Subcutaneous adipose tissue (tissue), 4 donors: ENCODE results near the gene NODAL. TPM values are rescaled to one million over a fixed set of nuclear protein-coding genes. Genes with fewer than 3 reads are reported as not detected.

Source experiments
- total RNA-seq, 4 donors: library from RNA; depleted of rRNA; stranded (reverse); fragments of >200 nt; gene quantifications; one replicate each; pipeline ENCODE4 v1.1.0, GENCODE V29; 2016
- TF ChIP-seq, protein P1 (sequence below): fragments of 450-650 bp; IDR thresholded peaks from one replicate; pipeline ENCODE4 v1.5.1; 2016; ENCODE audit warnings: low read depth, mild to moderate bottlenecking, control low read depth, antibody characterized with exemption, moderate library complexity

NODAL gene
- total RNA-seq, 4 donors from 2014 or later, result not detected

DNA sequence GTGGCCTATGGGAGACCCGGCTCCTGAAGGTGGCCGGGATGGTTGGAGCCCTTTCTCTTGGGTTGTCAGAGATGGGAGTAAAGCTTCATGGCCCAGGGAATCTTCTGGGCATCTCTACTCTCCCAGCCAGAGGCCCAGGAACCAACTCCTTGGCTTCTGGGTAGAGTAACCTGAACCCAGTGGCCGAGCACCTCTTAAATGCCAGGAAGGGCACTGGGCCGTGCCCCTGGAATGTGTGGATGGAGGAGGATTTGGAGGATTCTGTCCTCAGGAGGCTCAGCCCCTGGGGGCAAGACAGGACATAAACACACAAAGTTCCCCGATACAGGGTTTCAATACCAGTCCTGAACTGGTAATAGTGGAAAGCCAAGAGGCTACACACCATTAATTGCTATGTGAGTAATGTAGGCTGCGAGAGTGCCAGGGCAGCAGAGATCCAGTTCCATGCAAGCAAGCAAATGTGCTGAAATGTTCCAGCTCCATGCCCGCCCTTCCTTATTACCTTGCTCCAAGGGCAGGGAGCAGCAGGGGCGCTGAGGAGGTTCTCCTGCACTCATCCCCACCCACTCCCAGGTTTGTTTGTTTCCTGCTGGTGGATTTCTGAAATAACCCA lies 38.3 kb upstream of the NODAL start:
- TF ChIP-seq, protein P1, sequence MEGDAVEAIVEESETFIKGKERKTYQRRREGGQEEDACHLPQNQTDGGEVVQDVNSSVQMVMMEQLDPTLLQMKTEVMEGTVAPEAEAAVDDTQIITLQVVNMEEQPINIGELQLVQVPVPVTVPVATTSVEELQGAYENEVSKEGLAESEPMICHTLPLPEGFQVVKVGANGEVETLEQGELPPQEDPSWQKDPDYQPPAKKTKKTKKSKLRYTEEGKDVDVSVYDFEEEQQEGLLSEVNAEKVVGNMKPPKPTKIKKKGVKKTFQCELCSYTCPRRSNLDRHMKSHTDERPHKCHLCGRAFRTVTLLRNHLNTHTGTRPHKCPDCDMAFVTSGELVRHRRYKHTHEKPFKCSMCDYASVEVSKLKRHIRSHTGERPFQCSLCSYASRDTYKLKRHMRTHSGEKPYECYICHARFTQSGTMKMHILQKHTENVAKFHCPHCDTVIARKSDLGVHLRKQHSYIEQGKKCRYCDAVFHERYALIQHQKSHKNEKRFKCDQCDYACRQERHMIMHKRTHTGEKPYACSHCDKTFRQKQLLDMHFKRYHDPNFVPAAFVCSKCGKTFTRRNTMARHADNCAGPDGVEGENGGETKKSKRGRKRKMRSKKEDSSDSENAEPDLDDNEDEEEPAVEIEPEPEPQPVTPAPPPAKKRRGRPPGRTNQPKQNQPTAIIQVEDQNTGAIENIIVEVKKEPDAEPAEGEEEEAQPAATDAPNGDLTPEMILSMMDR, result no peak

DNA sequence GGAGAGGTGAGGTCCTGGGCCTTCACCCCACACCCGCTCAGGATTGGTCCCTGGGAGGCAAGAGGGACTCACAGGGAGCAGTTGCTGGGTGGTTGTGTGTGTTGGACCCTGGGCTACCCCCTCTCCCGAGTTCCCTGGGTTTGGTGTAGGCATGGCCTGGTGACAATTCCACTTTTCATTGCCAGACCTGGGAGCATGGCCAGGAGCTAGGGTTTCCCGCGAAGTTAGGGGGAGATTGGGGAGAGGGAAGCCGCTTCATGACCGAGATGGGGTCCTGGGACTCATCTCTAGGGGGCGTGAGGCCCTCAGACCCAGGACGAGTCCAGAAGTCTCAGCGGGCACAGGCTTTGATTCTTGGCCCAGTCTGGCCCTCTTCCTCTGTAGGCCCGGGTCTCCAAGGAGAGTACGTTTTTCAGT lies 37.7 kb upstream of the NODAL start:
- TF ChIP-seq, protein P1, result no peak

DNA sequence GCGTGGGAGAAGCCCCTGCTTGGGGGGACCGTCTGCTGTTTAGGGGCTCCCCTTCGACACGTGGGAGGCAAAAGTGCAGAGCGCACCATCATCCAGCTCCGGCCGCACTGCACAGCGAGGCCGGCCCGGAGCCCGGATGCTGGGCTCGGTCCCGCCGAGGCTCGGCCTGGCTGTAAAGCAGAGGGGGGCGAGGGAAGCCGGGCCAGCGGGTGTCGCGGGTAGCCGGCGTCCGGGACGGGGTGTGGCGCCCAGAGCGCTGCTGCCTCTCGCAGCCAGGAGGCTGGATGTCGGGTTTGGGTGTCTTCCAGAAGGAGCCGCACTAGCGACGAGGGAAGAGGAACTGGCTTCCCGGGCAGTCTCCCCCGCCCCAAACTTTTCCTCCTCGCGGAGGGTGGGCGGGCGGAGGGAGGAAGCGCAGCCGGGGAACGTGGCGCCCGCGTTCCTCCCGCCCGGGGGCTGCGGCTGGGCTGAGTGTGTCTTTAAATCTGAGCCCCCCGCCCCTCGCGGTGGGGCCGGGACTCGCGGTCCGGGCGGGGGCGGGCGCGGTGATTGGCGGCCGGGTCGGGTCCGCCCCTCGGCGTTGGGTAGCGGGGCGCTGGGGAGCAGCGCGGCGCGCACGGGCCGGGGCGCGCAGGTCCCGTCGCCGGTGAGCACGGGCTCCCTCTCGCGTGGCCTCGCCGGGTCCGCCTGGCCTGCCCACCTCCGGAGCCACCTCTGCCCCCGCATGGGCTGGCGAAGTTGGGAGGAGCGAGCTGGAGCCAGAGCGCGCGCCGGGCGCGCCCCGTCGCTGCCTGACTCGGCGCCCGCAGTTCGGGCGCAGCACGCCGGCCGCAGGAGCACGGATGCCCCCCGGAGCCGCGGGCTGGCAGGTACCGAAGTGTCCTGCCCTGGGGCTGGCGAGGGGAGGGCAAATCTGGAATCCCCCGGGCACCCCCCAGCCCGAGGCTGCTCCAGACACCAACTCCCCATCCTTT lies 37.0 kb upstream of the NODAL start, which contains the start of gene PALD1:
Gene PALD1, plus strand, starts transcription at position 577 of the 974 bp plus-strand sequence. CDS start 47,185 bp downstream, outside the sequence.
- TF ChIP-seq, protein P1, result no peak

DNA sequence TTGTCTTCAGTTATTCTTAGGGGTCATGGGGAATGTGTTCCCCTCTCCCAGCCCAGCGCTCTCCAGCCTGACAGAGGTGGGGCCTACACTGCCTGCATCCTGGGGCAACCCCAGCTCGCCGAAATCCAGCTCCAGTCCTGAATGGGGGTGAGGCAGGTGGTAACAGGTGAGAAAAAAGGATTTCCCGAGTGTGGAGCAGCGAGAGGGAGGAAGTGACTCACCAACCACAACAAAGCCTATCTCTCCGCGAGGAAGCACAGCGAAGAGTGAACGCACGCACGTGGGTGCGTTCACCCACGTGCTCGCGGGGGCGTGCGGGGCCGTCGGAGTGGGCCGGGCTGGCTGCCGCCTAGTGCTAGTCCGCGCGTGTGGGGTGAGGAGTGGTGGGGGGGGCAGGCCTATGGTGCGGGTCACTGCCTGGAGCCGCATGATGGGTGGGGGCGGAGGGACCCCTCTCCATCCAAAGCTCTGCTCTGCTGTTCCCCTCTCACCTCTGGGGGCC lies 36.2 kb upstream of the NODAL start:
- TF ChIP-seq, protein P1, result no peak

DNA sequence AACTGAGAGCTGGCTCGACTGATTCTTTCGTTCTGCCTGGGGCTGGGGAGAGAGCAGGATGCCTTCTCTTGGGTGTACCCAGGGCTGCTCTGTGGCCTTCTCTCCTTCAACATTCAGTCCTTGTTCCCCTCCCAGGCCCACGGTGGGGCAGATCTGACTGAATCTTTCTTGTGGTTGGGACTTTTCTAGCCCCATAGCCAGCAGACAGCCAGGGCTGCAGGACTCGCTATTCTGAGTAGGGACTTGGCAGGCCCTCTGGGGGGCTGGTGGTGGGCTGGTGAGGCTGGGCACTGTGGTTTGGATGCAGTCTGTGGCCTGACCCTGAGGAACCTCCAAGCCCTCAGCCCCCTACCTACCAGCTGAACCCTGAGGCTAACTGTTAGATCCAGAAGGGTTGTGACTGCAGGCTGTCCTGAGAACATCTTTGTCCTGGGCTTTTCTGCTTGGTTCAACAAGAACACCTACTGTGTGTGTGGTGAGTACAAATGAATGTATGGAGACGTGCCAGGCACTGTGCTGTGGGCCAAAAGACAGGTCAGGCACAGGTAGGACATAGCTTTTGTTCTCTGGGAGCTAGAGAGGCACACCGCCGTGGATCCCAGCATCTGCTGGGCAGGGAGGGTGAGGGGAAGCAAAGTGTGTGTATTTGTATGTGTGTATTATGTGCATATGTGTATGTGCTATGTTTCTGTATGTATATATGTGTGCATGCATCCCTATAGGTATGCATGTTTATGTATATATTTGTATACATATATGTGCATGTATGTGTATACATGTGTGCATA lies 35.0 kb upstream of the NODAL start:
- TF ChIP-seq, protein P1, result no peak

DNA sequence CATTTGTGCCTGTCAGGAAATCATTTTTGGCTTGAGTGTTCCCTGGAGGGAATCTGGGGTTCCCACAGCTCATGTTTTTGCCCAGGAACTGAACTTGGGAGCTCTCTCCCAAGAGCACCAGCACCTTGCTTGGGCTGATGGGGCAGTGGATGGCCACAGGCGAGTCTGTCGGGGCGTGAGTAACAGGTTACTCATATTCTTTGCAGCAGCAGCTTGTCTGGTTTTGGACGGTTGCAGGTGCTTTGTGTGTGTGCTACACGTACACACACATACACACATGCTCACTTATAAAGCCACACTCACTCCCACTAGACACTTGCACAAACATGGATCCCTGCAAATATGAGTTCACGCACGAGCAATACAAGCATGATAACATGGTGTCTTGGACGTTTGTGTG lies 34.2 kb upstream of the NODAL start:
- TF ChIP-seq, protein P1, result no peak
